ENCODE measurements around the gene TTC23. TPM values are rescaled to one million over a fixed set of nuclear protein-coding genes. Genes with fewer than 3 reads are reported as not detected.
A peak's percentile ranks its signal among the peaks of the same experiment; 100 is the strongest.
"Not testable (repeated sequence)": the region's sequence is repeated elsewhere in the genome, so short reads cannot be mapped to it uniquely, and the experiment has no call there.

TTC23 gene
- total and polyA plus RNA-seq, 4 experiments from 2014 or later = 0.45 to 0.79 (median 0.67) TPM; not detected in 1

- Mint-ChIP-seq H3K4me1 (no peaks in the 10 kb centered on the region), H3K27ac (no peak overlapping the region), H3K4me3 (no peak overlapping the region), H3K27me3 (peaks cover 0 to 12% of the 10 kb centered on the region in 2 donors), H3K9me3 (no peaks in the 10 kb centered on the region), H3K36me3 (no peaks in the 10 kb centered on the region)
- CTCF ChIA-PET (ENCODE audit: partially characterized antibody) = no interaction called here
- intact Hi-C loops (cut with micrococcal nuclease) = no loop called here
- Histone ChIP-seq H3K27ac (ENCODE audit: low read depth, low read length) (no peak overlapping the region), H3K36me3 (ENCODE audit: insufficient read depth, low read length) (no peaks in the 10 kb centered on the region), H3K4me1 (ENCODE audit: insufficient read depth, low read length) (no peaks in the 10 kb centered on the region), H3K27me3 (ENCODE audit: insufficient read depth, low read length) (no peaks in the 10 kb centered on the region), H3K4me3 (ENCODE audit: low read length in 2 of 2) (no peak overlapping the region), H3K9me3 (ENCODE audit: control insufficient read depth in 1 of 2, low read length in 2 of 2) (no peaks in the 10 kb centered on the region)
- DNase-seq = no peak
- POLR2A ChIA-PET (ENCODE audit: partially characterized antibody) = no interaction called here
Measured at GRCh38 chr15:99238849-99239248, 10.5 kb downstream of the TTC23 start.

DNA sequence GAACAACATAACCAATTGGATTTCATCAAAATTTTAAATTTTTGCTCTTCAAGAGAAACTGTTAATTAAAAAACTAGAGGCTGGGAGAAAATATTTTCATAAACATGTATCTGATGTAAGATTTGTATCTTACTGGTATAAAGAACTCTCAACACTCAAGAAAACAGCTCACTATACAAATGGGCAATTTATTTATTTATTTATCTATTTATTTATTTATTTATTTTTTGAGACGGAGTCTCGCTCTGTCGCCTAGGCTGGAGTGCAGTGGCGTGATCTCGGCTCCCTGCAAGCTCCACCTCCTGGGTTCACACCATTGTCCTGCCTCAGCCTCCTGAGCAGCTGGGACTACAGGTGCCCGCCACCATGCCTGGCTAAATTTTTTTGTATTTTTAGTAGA is 15.2 kb downstream of the TTC23 start:
- H3K4me1 ChIP-seq (ENCODE audit: insufficient read depth, low read length); CTCF ChIA-PET (ENCODE audit: partially characterized antibody); POLR2A ChIA-PET (ENCODE audit: partially characterized antibody); H3K27me3 Mint-ChIP-seq; H3K9me3 Mint-ChIP-seq; H3K4me3 Mint-ChIP-seq; H3K36me3 Mint-ChIP-seq; intact Hi-C loops (cut with micrococcal nuclease); H3K9me3 ChIP-seq (ENCODE audit: control insufficient read depth in 1 of 2, low read length in 2 of 2); H3K4me1 Mint-ChIP-seq; DNase-seq; H3K4me3 ChIP-seq (ENCODE audit: low read length in 2 of 2); H3K27me3 ChIP-seq (ENCODE audit: insufficient read depth, low read length); H3K27ac Mint-ChIP-seq; H3K27ac ChIP-seq (ENCODE audit: low read depth, low read length); H3K36me3 ChIP-seq (ENCODE audit: insufficient read depth, low read length): not testable (repeated sequence)

GRCh38 chr15:99232740-99233139 is 16.6 kb downstream of the TTC23 start:
- Histone ChIP-seq H3K36me3 (ENCODE audit: insufficient read depth, low read length) (no peaks in the 10 kb centered on the region), H3K27ac (ENCODE audit: low read depth, low read length) (no peak overlapping the region), H3K9me3 (ENCODE audit: control insufficient read depth in 1 of 2, low read length in 2 of 2) (no peaks in the 10 kb centered on the region), H3K27me3 (ENCODE audit: insufficient read depth, low read length) (peaks cover 3% of the 10 kb centered on the region), H3K4me1 (ENCODE audit: insufficient read depth, low read length) (no peaks in the 10 kb centered on the region), H3K4me3 (ENCODE audit: low read length in 2 of 2) (no peak overlapping the region)
- H3K27me3 Mint-ChIP-seq = peaks cover 6 to 10% of the 10 kb centered on the region in 2 donors
- H3K27ac Mint-ChIP-seq = no peak overlapping the region
- ChIA-PET CTCF (ENCODE audit: partially characterized antibody) (no interaction called here), POLR2A (ENCODE audit: partially characterized antibody) (no interaction called here)
- DNase-seq = no peak
- intact Hi-C loops (cut with micrococcal nuclease) = no loop called here
- H3K4me1 Mint-ChIP-seq = no peaks in the 10 kb centered on the region
- no peaks in the 10 kb centered on the region for H3K9me3 Mint-ChIP-seq
- no peaks in the 10 kb centered on the region for H3K36me3 Mint-ChIP-seq
- no peak overlapping the region for H3K4me3 Mint-ChIP-seq

DNA sequence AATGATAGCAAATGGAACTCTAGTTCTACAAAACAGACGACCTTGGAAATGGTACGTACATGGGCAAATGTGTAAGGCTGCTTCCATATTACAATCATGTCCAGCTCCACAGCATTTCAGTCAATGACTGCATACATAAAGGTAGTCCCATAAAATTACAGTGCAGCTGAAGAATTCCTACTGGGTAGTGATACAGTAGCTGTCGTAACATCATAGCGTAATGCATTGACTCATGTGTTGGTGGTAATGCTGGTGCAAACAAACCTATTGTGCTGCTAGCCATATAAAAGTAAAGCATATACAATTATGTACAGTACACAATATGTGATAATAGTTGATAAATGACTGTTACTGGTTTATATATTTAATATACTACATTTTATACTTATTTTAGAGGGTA is 18.5 kb downstream of the TTC23 start:
- no peak overlapping the region for H3K4me3 ChIP-seq (ENCODE audit: low read length in 2 of 2)
- Mint-ChIP-seq H3K9me3 (no peaks in the 10 kb centered on the region), H3K4me3 (no peak overlapping the region), H3K27ac (no peak overlapping the region), H3K27me3 (peaks cover 6 to 8% of the 10 kb centered on the region in 2 donors), H3K4me1 (no peaks in the 10 kb centered on the region), H3K36me3 (no peaks in the 10 kb centered on the region)
- intact Hi-C loops (cut with micrococcal nuclease) = no loop called here
- no peaks in the 10 kb centered on the region for H3K36me3 ChIP-seq (ENCODE audit: insufficient read depth, low read length)
- no peaks in the 10 kb centered on the region for H3K4me1 ChIP-seq (ENCODE audit: insufficient read depth, low read length)
- ChIA-PET POLR2A (ENCODE audit: partially characterized antibody) (no interaction called here), CTCF (ENCODE audit: partially characterized antibody) (no interaction called here)
- no peaks in the 10 kb centered on the region for H3K9me3 ChIP-seq (ENCODE audit: control insufficient read depth in 1 of 2, low read length in 2 of 2)
- no peak overlapping the region for H3K27ac ChIP-seq (ENCODE audit: low read depth, low read length)
- no peak for DNase-seq
- peaks cover 3% of the 10 kb centered on the region for H3K27me3 ChIP-seq (ENCODE audit: insufficient read depth, low read length)

- no peak for DNase-seq
- no peaks in the 10 kb centered on the region for H3K9me3 ChIP-seq (ENCODE audit: control insufficient read depth in 1 of 2, low read length in 2 of 2)
- H3K27me3 Mint-ChIP-seq = peaks cover 5 to 6% of the 10 kb centered on the region in 2 donors
- H3K4me1 Mint-ChIP-seq = no peaks in the 10 kb centered on the region
- no peaks in the 10 kb centered on the region for H3K36me3 ChIP-seq (ENCODE audit: insufficient read depth, low read length)
- H3K4me1 ChIP-seq (ENCODE audit: insufficient read depth, low read length) = no peaks in the 10 kb centered on the region
- H3K27me3 ChIP-seq (ENCODE audit: insufficient read depth, low read length) = peaks cover 3% of the 10 kb centered on the region
- no peak overlapping the region for H3K27ac ChIP-seq (ENCODE audit: low read depth, low read length)
- H3K36me3 Mint-ChIP-seq = no peaks in the 10 kb centered on the region
- no peak overlapping the region for H3K4me3 ChIP-seq (ENCODE audit: low read length in 2 of 2)
- H3K27ac Mint-ChIP-seq = no peak overlapping the region
- no peak overlapping the region for H3K4me3 Mint-ChIP-seq
- CTCF ChIA-PET (ENCODE audit: partially characterized antibody) = interaction anchor here (1.9 kb wide), 1 partner anchor 15 kb away, joined by 4 read pairs; no protein-coding TSS in a partner anchor
- POLR2A ChIA-PET (ENCODE audit: partially characterized antibody) = no interaction called here
- peaks cover 0 to 2% (median 0%) of the 10 kb centered on the region in 8 donors for H3K9me3 Mint-ChIP-seq
- intact Hi-C loops (cut with micrococcal nuclease) = no loop called here
Measured at GRCh38 chr15:99228120-99228770, 21.1 kb downstream of the TTC23 start.

- H3K4me3 ChIP-seq (ENCODE audit: low read length in 2 of 2) = no peak overlapping the region
- CTCF ChIA-PET (ENCODE audit: partially characterized antibody) = interaction anchor here (1.5 kb wide), 1 partner anchor 11 kb away, joined by 3 read pairs; no protein-coding TSS in a partner anchor
- no peaks in the 10 kb centered on the region for H3K4me1 ChIP-seq (ENCODE audit: insufficient read depth, low read length)
- H3K27me3 ChIP-seq (ENCODE audit: insufficient read depth, low read length) = peaks cover 3% of the 10 kb centered on the region
- peaks cover 0 to 2% (median 0%) of the 10 kb centered on the region in 8 donors for H3K9me3 Mint-ChIP-seq
- H3K4me3 Mint-ChIP-seq = no peak overlapping the region
- peak overlapping the region in 2 of 7 donors; percentile 18 to 54 for H3K27ac Mint-ChIP-seq
- DNase-seq = no peak
- H3K27ac ChIP-seq (ENCODE audit: low read depth, low read length) = no peak overlapping the region
- no peaks in the 10 kb centered on the region for H3K36me3 ChIP-seq (ENCODE audit: insufficient read depth, low read length)
- POLR2A ChIA-PET (ENCODE audit: partially characterized antibody) = no interaction called here
- no peaks in the 10 kb centered on the region for H3K36me3 Mint-ChIP-seq
- H3K27me3 Mint-ChIP-seq = peaks cover 4 to 5% of the 10 kb centered on the region in 2 donors
- H3K4me1 Mint-ChIP-seq = no peaks in the 10 kb centered on the region
- intact Hi-C loops (cut with micrococcal nuclease) = no loop called here
- H3K9me3 ChIP-seq (ENCODE audit: control insufficient read depth in 1 of 2, low read length in 2 of 2) = no peaks in the 10 kb centered on the region
Measured at GRCh38 chr15:99226802-99227201, 22.6 kb downstream of the TTC23 start.

DNA sequence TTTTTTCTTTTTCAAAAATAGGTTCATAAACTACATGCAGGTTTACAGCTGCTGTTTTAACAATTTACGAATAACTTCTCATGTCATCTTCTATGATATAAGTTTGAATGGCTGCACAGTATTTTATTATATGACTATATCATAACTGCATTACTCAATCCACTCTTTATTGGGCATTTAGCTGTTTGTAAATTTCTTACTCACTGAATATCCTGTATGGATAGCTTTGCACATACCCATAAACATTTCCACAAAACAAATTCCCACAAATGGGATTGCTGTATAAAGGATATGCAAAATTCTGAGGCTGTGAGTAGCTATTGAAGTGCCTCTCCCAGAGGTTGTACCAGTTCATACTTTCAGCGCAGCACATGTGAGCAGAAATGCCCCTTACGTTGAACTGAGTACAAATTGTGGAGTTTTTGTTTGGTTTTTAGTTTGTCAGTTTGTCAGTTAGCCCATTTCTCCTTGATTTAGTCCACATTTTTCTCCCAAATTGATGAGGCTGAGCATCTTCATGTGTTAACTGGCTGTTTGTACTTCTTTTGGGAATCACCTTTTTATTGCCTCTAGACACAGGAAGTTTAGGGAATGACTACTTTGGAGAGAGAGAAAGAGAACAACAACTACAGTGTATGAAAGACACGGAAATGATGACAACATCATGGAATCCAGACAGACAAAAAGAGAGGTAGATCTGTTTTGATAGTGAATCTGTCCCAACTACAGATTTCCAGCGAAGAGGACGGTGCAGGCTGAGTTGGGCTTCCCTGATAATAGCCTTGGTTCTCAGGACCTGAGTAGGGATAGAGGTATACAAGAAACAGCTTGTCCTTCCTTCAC is 24.8 kb downstream of the TTC23 start:
- POLR2A ChIA-PET (ENCODE audit: partially characterized antibody) = no interaction called here
- CTCF ChIA-PET (ENCODE audit: partially characterized antibody) = interaction anchor here (0.6 to 2.4 kb wide), 3 partner anchors 11 to 480 kb away, joined by 3 to 15 read pairs (median 3); no protein-coding TSS in a partner anchor
- no peak for DNase-seq
- no peaks in the 10 kb centered on the region for H3K4me1 Mint-ChIP-seq
- peaks cover 0 to 2% (median 0%) of the 10 kb centered on the region in 8 donors for H3K9me3 Mint-ChIP-seq
- no peaks in the 10 kb centered on the region for H3K9me3 ChIP-seq (ENCODE audit: control insufficient read depth in 1 of 2, low read length in 2 of 2)
- H3K27ac ChIP-seq (ENCODE audit: low read depth, low read length) = no peak overlapping the region
- H3K27ac Mint-ChIP-seq = no peak overlapping the region
- H3K36me3 Mint-ChIP-seq = no peaks in the 10 kb centered on the region
- H3K27me3 Mint-ChIP-seq = peaks cover 3% of the 10 kb centered on the region in 2 donors
- H3K27me3 ChIP-seq (ENCODE audit: insufficient read depth, low read length) = peaks cover 3% of the 10 kb centered on the region
- H3K4me3 ChIP-seq (ENCODE audit: low read length in 2 of 2) = no peak overlapping the region
- no peak overlapping the region for H3K4me3 Mint-ChIP-seq
- H3K36me3 ChIP-seq (ENCODE audit: insufficient read depth, low read length) = no peaks in the 10 kb centered on the region
- intact Hi-C loops (cut with micrococcal nuclease) = no loop called here
- H3K4me1 ChIP-seq (ENCODE audit: insufficient read depth, low read length) = no peaks in the 10 kb centered on the region

Data from CD4-positive, alpha-beta memory T cell (primary cell).